ENCODE results near the gene GRID1.

GRID1 gene

GRCh38 chr10:85622425-85622824 is 744.2 kb downstream of the GRID1 start:
- Histone ChIP-seq H3K79me2 (ENCODE audit: insufficient read depth, low read length) (no peaks in the 10 kb centered on the region), H3K4me3 (ENCODE audit: low read depth, low read length, poor library complexity, severe bottlenecking) (no peak overlapping the region), H4K20me1 (ENCODE audit: insufficient read depth, low read length) (no peaks in the 10 kb centered on the region), H3K9me3 (ENCODE audit: low read length) (no peaks in the 10 kb centered on the region), H2AFZ (ENCODE audit: low read length) (no peak overlapping the region), H3K4me1 (ENCODE audit: insufficient read depth, low read length, severe bottlenecking) (no peaks in the 10 kb centered on the region), H3K27ac (ENCODE audit: low read depth, low read length, poor library complexity, severe bottlenecking) (no peak overlapping the region), H3K27me3 (ENCODE audit: insufficient read depth, low read length) (no peaks in the 10 kb centered on the region), H3K9ac (ENCODE audit: low read length) (no peak overlapping the region), H3K36me3 (ENCODE audit: insufficient read depth, low read length) (no peaks in the 10 kb centered on the region), H3F3A (ENCODE audit: insufficient read depth, low read length) (no peaks in the 10 kb centered on the region), H3K9me2 (ENCODE audit: low read depth, low read length) (no peaks in the 10 kb centered on the region), H3K4me2 (ENCODE audit: low read length) (no peak overlapping the region)
- no peak for TF ChIP-seq EZH2 (IDR thresholded peaks at IDR 0.05; ENCODE audit: borderline replicate concordance, low read length)
- no peak for TF ChIP-seq CTCF (IDR thresholded peaks at IDR 0.05; ENCODE audit: low read length)

GRCh38 chr10:85621562-85621961 is 745.0 kb downstream of the GRID1 start:
- H3K27me3 ChIP-seq (ENCODE audit: insufficient read depth, low read length), result no peaks in the 10 kb centered on the region
- TF ChIP-seq CTCF (IDR thresholded peaks at IDR 0.05; ENCODE audit: low read length) (no peak), EZH2 (IDR thresholded peaks at IDR 0.05; ENCODE audit: borderline replicate concordance, low read length) (no peak)

GRCh38 chr10:85620807-85621206 is 745.8 kb downstream of the GRID1 start:
- H4K20me1 ChIP-seq (ENCODE audit: insufficient read depth, low read length), result no peaks in the 10 kb centered on the region
- no peak overlapping the region for H3K4me3 ChIP-seq (ENCODE audit: low read depth, low read length, poor library complexity, severe bottlenecking)
- no peaks in the 10 kb centered on the region for H3F3A ChIP-seq (ENCODE audit: insufficient read depth, low read length)
- no peak overlapping the region for H3K9ac ChIP-seq (ENCODE audit: low read length)
- no peak for TF ChIP-seq EZH2 (IDR thresholded peaks at IDR 0.05; ENCODE audit: borderline replicate concordance, low read length)
- TF ChIP-seq CTCF (IDR thresholded peaks at IDR 0.05; ENCODE audit: low read length), result no peak
- no peaks in the 10 kb centered on the region for H3K4me1 ChIP-seq (ENCODE audit: insufficient read depth, low read length, severe bottlenecking)
- no peaks in the 10 kb centered on the region for H3K27me3 ChIP-seq (ENCODE audit: insufficient read depth, low read length)
- no peak overlapping the region for H3K4me2 ChIP-seq (ENCODE audit: low read length)
- H3K27ac ChIP-seq (ENCODE audit: low read depth, low read length, poor library complexity, severe bottlenecking), result no peak overlapping the region
- no peaks in the 10 kb centered on the region for H3K9me3 ChIP-seq (ENCODE audit: low read length)
- no peaks in the 10 kb centered on the region for H3K9me2 ChIP-seq (ENCODE audit: low read depth, low read length)
- no peak overlapping the region for H2AFZ ChIP-seq (ENCODE audit: low read length)
- H3K36me3 ChIP-seq (ENCODE audit: insufficient read depth, low read length), result no peaks in the 10 kb centered on the region
- H3K79me2 ChIP-seq (ENCODE audit: insufficient read depth, low read length), result no peaks in the 10 kb centered on the region

More at GRCh38 chr10:85621562-85621961, 745.0 kb downstream of the GRID1 start:
- Histone ChIP-seq H3K27ac (ENCODE audit: low read depth, low read length, poor library complexity, severe bottlenecking) (no peak overlapping the region), H3K36me3 (ENCODE audit: insufficient read depth, low read length) (no peaks in the 10 kb centered on the region), H2AFZ (ENCODE audit: low read length) (no peak overlapping the region), H3K4me3 (ENCODE audit: low read depth, low read length, poor library complexity, severe bottlenecking) (no peak overlapping the region), H3K4me1 (ENCODE audit: insufficient read depth, low read length, severe bottlenecking) (no peaks in the 10 kb centered on the region), H3K9ac (ENCODE audit: low read length) (no peak overlapping the region), H3K4me2 (ENCODE audit: low read length) (no peak overlapping the region), H3F3A (ENCODE audit: insufficient read depth, low read length) (no peaks in the 10 kb centered on the region), H3K9me3 (ENCODE audit: low read length) (no peaks in the 10 kb centered on the region), H3K79me2 (ENCODE audit: insufficient read depth, low read length) (no peaks in the 10 kb centered on the region), H4K20me1 (ENCODE audit: insufficient read depth, low read length) (no peaks in the 10 kb centered on the region), H3K9me2 (ENCODE audit: low read depth, low read length) (no peaks in the 10 kb centered on the region)
